ENCODE measurements around the gene ARMC5. TPM values are rescaled to one million over a fixed set of nuclear protein-coding genes. Genes with fewer than 3 reads are reported as not detected.

Gene ARMC5
- polyA plus RNA-seq, 1 donor from 2014 or later, result 27.6 TPM

DNA sequence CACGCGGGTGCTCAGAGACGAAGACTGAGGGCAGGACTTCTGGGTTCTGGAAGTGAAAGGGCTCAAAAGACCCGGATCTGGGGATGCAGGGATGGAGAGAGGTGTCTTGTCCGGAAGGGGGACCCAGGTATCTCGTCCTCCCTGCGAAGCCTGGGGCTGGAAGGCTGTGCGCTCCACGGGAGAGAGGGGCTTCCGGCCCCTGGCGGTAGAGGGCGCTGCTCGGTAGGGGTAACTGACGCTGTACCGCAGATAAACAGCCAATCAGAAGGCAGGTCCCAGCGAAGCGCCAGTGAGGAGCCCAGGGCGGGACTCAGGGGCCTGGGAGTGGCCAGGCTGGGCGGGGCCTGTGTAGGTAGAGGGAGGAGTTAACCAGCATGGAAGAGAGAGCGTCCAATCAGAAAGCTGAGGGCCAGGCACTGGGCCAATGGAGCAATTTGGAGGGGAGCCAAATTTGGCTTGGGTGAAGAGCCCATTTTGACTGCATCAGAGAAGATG lies 13.5 kb downstream of the ARMC5 start:
- no peaks in the 10 kb centered on the region for H3K79me2 ChIP-seq (replicated peaks; ENCODE audit: insufficient read depth, low read length)
- no peak overlapping the region for H2AFZ ChIP-seq (ENCODE audit: low read depth, low read length)
- peaks cover 65% of the 10 kb centered on the region for H3K27me3 ChIP-seq (ENCODE audit: insufficient read depth, low read depth, low read length)
- H3K4me2 ChIP-seq (ENCODE audit: low read length), result no peak overlapping the region
- TF ChIP-seq EP300 (conservative IDR thresholded peaks at IDR 0.05; ENCODE audit: poor library complexity, severe bottlenecking), result no peak
- TF ChIP-seq, protein P1, sequence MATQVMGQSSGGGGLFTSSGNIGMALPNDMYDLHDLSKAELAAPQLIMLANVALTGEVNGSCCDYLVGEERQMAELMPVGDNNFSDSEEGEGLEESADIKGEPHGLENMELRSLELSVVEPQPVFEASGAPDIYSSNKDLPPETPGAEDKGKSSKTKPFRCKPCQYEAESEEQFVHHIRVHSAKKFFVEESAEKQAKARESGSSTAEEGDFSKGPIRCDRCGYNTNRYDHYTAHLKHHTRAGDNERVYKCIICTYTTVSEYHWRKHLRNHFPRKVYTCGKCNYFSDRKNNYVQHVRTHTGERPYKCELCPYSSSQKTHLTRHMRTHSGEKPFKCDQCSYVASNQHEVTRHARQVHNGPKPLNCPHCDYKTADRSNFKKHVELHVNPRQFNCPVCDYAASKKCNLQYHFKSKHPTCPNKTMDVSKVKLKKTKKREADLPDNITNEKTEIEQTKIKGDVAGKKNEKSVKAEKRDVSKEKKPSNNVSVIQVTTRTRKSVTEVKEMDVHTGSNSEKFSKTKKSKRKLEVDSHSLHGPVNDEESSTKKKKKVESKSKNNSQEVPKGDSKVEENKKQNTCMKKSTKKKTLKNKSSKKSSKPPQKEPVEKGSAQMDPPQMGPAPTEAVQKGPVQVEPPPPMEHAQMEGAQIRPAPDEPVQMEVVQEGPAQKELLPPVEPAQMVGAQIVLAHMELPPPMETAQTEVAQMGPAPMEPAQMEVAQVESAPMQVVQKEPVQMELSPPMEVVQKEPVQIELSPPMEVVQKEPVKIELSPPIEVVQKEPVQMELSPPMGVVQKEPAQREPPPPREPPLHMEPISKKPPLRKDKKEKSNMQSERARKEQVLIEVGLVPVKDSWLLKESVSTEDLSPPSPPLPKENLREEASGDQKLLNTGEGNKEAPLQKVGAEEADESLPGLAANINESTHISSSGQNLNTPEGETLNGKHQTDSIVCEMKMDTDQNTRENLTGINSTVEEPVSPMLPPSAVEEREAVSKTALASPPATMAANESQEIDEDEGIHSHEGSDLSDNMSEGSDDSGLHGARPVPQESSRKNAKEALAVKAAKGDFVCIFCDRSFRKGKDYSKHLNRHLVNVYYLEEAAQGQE (IDR thresholded peaks at IDR 0.05; ENCODE audit: borderline replicate concordance), result no peak
- H3K4me3 ChIP-seq (ENCODE audit: low read length), result no peak overlapping the region
- H4K20me1 ChIP-seq (ENCODE audit: insufficient read depth), result no peaks in the 10 kb centered on the region
- no peaks in the 10 kb centered on the region for H3K9me2 ChIP-seq (ENCODE audit: insufficient read depth, low read length)
- no peaks in the 10 kb centered on the region for H3K36me3 ChIP-seq (ENCODE audit: insufficient read depth, low read length)
- H3K9ac ChIP-seq (ENCODE audit: low read length), result no peak overlapping the region
- H3K9me3 ChIP-seq (ENCODE audit: low read length), result no peaks in the 10 kb centered on the region
- no peak overlapping the region for H3K27ac ChIP-seq (ENCODE audit: low read length)
- no peaks in the 10 kb centered on the region for H3F3A ChIP-seq (ENCODE audit: insufficient read depth, low read length, poor library complexity, severe bottlenecking)

DNA sequence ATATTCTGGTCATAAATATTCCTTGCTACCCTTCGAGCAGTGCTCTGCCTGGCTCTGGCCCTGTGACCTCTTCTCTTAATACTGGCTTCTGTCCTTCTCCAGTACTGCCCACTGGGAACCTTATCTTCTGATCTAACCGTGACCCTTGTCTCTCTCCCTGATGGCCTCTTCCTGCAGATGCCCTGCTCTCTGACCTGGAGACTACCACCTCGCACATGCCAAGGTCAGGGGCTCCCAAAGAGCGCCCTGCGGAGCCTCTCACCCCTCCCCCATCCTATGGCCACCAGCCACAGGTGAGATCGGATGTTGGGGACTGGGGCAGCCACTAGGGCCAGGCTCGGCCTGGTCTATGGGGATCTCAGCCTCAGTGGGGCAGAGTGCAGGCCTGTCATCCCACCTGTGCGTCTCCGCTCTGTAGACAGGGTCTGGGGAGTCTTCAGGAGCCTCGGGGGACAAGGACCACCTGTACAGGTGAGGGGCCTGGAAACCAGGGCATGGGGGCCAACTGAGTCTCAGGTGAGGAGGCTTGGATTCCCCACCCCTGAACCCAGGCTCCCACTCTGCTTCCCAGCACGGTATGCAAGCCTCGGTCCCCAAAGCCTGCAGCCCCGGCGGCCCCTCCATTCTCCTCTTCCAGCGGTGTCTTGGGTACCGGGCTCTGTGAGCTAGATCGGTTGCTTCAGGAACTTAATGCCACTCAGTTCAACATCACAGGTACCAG lies 14.1 kb downstream of the ARMC5 start:
- no peaks in the 10 kb centered on the region for H4K20me1 ChIP-seq (ENCODE audit: insufficient read depth)
- no peak overlapping the region for H2AFZ ChIP-seq (ENCODE audit: low read depth, low read length)
- no peaks in the 10 kb centered on the region for H3K9me3 ChIP-seq (ENCODE audit: low read length)
- H3K79me2 ChIP-seq (replicated peaks; ENCODE audit: insufficient read depth, low read length), result no peaks in the 10 kb centered on the region
- H3K4me2 ChIP-seq (ENCODE audit: low read length), result no peak overlapping the region
- H3F3A ChIP-seq (ENCODE audit: insufficient read depth, low read length, poor library complexity, severe bottlenecking), result no peaks in the 10 kb centered on the region
- no peaks in the 10 kb centered on the region for H3K9me2 ChIP-seq (ENCODE audit: insufficient read depth, low read length)
- H3K27me3 ChIP-seq (ENCODE audit: insufficient read depth, low read depth, low read length), result peaks cover 72% of the 10 kb centered on the region
- TF ChIP-seq, protein P1 (IDR thresholded peaks at IDR 0.05; ENCODE audit: borderline replicate concordance), result no peak
- no peak for TF ChIP-seq EP300 (conservative IDR thresholded peaks at IDR 0.05; ENCODE audit: poor library complexity, severe bottlenecking)
- TF ChIP-seq POLR2AphosphoS5 (IDR thresholded peaks at IDR 0.05), result no peak
- TF ChIP-seq SMC3 (conservative IDR thresholded peaks at IDR 0.05; ENCODE audit: poor library complexity), result no peak
- no peak for TF ChIP-seq MXI1 (conservative IDR thresholded peaks at IDR 0.05; ENCODE audit: poor library complexity, severe bottlenecking)
- no peak for TF ChIP-seq EZH2 (IDR thresholded peaks at IDR 0.05; ENCODE audit: borderline replicate concordance, insufficient read depth, low read length, poor library complexity, severe bottlenecking)
- TF ChIP-seq, protein P2, sequence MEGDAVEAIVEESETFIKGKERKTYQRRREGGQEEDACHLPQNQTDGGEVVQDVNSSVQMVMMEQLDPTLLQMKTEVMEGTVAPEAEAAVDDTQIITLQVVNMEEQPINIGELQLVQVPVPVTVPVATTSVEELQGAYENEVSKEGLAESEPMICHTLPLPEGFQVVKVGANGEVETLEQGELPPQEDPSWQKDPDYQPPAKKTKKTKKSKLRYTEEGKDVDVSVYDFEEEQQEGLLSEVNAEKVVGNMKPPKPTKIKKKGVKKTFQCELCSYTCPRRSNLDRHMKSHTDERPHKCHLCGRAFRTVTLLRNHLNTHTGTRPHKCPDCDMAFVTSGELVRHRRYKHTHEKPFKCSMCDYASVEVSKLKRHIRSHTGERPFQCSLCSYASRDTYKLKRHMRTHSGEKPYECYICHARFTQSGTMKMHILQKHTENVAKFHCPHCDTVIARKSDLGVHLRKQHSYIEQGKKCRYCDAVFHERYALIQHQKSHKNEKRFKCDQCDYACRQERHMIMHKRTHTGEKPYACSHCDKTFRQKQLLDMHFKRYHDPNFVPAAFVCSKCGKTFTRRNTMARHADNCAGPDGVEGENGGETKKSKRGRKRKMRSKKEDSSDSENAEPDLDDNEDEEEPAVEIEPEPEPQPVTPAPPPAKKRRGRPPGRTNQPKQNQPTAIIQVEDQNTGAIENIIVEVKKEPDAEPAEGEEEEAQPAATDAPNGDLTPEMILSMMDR (IDR thresholded peaks at IDR 0.05; ENCODE audit: poor library complexity, severe bottlenecking), result no peak
- no peak for TF ChIP-seq TAF1 (IDR thresholded peaks at IDR 0.05; ENCODE audit: low read depth)
- no peak overlapping the region for H3K27ac ChIP-seq (ENCODE audit: low read length)
- H3K36me3 ChIP-seq (ENCODE audit: insufficient read depth, low read length), result no peaks in the 10 kb centered on the region
- H3K4me3 ChIP-seq (ENCODE audit: low read length), result no peak overlapping the region
- H3K9ac ChIP-seq (ENCODE audit: low read length), result no peak overlapping the region

Measured in neural cell (in vitro differentiated cells).